Retinal pigment epithelial cell (primary cell): ENCODE data around the gene PSKH1.
"Not testable (repeated sequence)": the region's sequence is repeated elsewhere in the genome, so short reads cannot be mapped to it uniquely, and the experiment has no call there.

ENCODE experiments used
- DNase-seq: peaks from one replicate; pipeline ENCODE4 v3.0.0-alpha.2; 2010; ENCODE audit warnings: low read depth
- H3K4me3 ChIP-seq: 2 replicates; pipeline ENCODE4 v1.5.1; 2011; ENCODE audit warnings: mild to moderate bottlenecking, low read length, control low read depth, moderate library complexity
- CTCF ChIP-seq: conservative IDR thresholded peaks from 2 replicates; pipeline ENCODE4 v1.5.1; 2011; ENCODE audit warnings: low read depth, low read length, control low read depth, inconsistent platforms

Gene PSKH1

GRCh38 chr16:67858500-67858899 lies 34.6 kb upstream of the PSKH1 start:
- no peak overlapping the region for H3K4me3 ChIP-seq
- DNase-seq: no peak
- TF ChIP-seq CTCF: no peak

- TF ChIP-seq CTCF: no peak
- no peak for DNase-seq
- H3K4me3 ChIP-seq: no peak overlapping the region
Observed at GRCh38 chr16:67860589-67861398, 32.3 kb upstream of the PSKH1 start.

GRCh38 chr16:67861877-67862276 lies 31.2 kb upstream of the PSKH1 start:
- DNase-seq: no peak
- TF ChIP-seq CTCF: no peak

GRCh38 chr16:67862623-67863583 lies 30.2 kb upstream of the PSKH1 start:
- DNase-seq: no peak
- no peak for TF ChIP-seq CTCF
- H3K4me3 ChIP-seq: no peak overlapping the region

More at GRCh38 chr16:67861877-67862276, 31.2 kb upstream of the PSKH1 start:
- H3K4me3 ChIP-seq: no peak overlapping the region

GRCh38 chr16:67864044-67864443 lies 29.0 kb upstream of the PSKH1 start:
- H3K4me3 ChIP-seq, DNase-seq: not testable (repeated sequence)

GRCh38 chr16:67864594-67864993 lies 28.5 kb upstream of the PSKH1 start:
- no peak for DNase-seq
- no peak for TF ChIP-seq CTCF

GRCh38 chr16:67865318-67865717 lies 27.7 kb upstream of the PSKH1 start:
- peak; percentile 46 for TF ChIP-seq CTCF
- no peak for DNase-seq
- no peak overlapping the region for H3K4me3 ChIP-seq

More at GRCh38 chr16:67864594-67864993, 28.5 kb upstream of the PSKH1 start:
- no peak overlapping the region for H3K4me3 ChIP-seq
